HL-60 (cell line): ENCODE results near the gene SMIM38.

Experiments
- CTCF ChIP-seq: IDR thresholded peaks from one replicate; pipeline ENCODE4 v1.5.1; 2011; ENCODE audit warnings: low read length, control low read depth, inconsistent platforms; ENCODE audit not compliant: insufficient read depth
- GABPA ChIP-seq: IDR thresholded peaks from 2 replicates; pipeline ENCODE4 v1.6.1; 2012; ENCODE audit warnings: low read depth
- POLR2AphosphoS5 ChIP-seq: IDR thresholded peaks from 2 replicates; pipeline ENCODE4 v1.6.1; 2012; ENCODE audit warnings: low read depth
- REST ChIP-seq: IDR thresholded peaks from 2 replicates; pipeline ENCODE4 v1.6.1; 2012; ENCODE audit warnings: low read depth; ENCODE audit not compliant: insufficient replicate concordance
- SPI1 ChIP-seq: IDR thresholded peaks from 2 replicates; pipeline ENCODE4 v1.6.1; 2012; ENCODE audit warnings: low read depth, mild to moderate bottlenecking, borderline replicate concordance

DNA sequence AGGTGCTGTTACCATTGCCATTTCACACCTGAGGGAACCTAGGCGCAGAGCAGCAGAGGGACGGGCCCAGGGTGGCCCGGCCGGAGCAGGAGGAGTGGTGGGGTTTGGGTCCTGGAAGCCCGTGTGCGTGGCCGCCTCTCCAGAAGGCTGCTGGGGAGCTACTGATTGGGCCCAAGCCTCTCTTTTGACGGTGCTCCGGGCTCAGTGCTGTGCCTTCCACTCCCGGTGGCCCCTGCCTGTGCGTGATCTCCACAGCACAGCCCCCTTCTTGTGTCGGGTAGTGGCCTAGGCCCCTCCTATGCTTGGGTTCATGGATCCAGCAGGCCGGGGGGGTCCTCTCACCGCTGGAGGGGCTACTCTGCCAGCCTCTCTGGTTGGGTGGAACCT is 41.0 kb downstream of the SMIM38 start:
- TF ChIP-seq CTCF (no peak), POLR2AphosphoS5 (no peak), GABPA (no peak), REST (no peak), SPI1 (no peak)
